ENCODE results near the gene KLHDC1.
A peak's percentile ranks its signal among the peaks of the same experiment; 100 is the strongest.
"Not testable (repeated sequence)": the region's sequence is repeated elsewhere in the genome, so short reads cannot be mapped to it uniquely, and the experiment has no call there.

The KLHDC1 gene

DNA sequence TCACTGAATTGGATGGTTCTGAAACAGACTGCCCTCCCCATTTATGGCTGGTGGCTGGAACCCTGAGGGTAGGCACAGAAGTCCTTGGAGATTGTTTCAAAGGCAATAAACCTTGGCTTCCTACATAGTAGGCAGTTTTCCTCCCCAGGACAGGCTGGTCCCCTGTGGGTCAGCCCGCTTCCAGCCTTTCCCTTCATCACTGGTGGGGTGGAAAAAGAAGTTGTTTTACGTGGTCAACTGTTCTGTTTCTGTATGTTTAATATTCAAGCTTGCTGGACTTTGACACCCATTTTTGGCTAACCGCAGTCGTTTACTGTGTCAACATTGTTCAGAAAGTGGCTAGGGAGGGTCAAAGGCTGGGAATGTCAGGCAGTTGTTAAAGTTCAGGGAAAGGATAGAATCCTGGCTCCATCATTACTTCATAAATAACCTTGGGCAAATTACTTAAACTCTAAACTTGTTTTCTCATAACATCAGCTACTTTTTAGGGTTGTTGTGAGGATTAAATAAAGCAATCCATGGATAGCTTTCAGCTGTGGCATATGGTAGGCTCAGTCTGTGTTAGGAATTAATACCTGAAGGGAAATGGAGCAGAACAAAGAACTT lies 77.4 kb downstream of the KLHDC1 start:
- Histone ChIP-seq H3K9ac (ENCODE audit: low read length) (peak overlapping the region; percentile 98), H3K36me3 (ENCODE audit: insufficient read depth, low read length) (peaks cover 23% of the 10 kb centered on the region), H2AFZ (ENCODE audit: low read length) (no peak overlapping the region), H3K27me3 (ENCODE audit: insufficient read depth, low read length) (no peaks in the 10 kb centered on the region), H3K9me2 (ENCODE audit: low read depth, low read length) (no peaks in the 10 kb centered on the region), H4K20me1 (ENCODE audit: insufficient read depth, low read length) (no peaks in the 10 kb centered on the region), H3K4me2 (ENCODE audit: low read length) (peak overlapping the region; percentile 96), H3K4me1 (ENCODE audit: insufficient read depth, low read length, severe bottlenecking) (peaks cover 36% of the 10 kb centered on the region), H3K4me3 (ENCODE audit: low read depth, low read length, poor library complexity, severe bottlenecking) (peak overlapping the region; percentile 92), H3K27ac (ENCODE audit: low read depth, low read length, poor library complexity, severe bottlenecking) (peak overlapping the region; percentile 74), H3K9me3 (ENCODE audit: low read length) (no peaks in the 10 kb centered on the region), H3F3A (ENCODE audit: insufficient read depth, low read length) (no peaks in the 10 kb centered on the region), H3K79me2 (ENCODE audit: insufficient read depth, low read length) (peaks cover 16% of the 10 kb centered on the region; the same call in 1 of the 2 replicates)
- TF ChIP-seq CTCF (IDR thresholded peaks at IDR 0.05; ENCODE audit: low read length) (no peak), EZH2 (IDR thresholded peaks at IDR 0.05; ENCODE audit: borderline replicate concordance, low read length) (no peak)

DNA sequence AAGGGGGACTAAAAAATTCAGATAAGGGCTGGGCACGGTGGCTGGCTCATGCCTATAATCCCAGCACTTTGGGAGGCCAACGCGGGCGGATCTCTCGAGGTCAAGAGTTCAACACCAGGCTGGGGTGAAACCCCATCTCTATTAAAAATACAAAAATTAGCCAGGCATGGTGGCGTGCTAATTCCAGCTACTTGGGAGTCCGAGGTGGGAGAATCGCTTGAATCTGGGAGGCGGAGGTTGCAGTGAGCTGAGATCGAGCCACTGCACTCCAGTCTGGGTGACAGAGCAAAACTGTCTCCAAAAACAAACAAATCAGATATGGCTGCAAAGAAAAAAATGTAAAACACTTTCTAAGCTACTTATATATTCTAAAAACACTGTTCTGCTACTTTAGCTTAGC lies 78.8 kb downstream of the KLHDC1 start:
- H3K4me1 ChIP-seq (ENCODE audit: insufficient read depth, low read length, severe bottlenecking) = peaks cover 35% of the 10 kb centered on the region
- H3K9me2 ChIP-seq (ENCODE audit: low read depth, low read length); H3F3A ChIP-seq (ENCODE audit: insufficient read depth, low read length); H3K27me3 ChIP-seq (ENCODE audit: insufficient read depth, low read length); H3K9me3 ChIP-seq (ENCODE audit: low read length); H2AFZ ChIP-seq (ENCODE audit: low read length); H4K20me1 ChIP-seq (ENCODE audit: insufficient read depth, low read length); H3K4me2 ChIP-seq (ENCODE audit: low read length); H3K9ac ChIP-seq (ENCODE audit: low read length); H3K27ac ChIP-seq (ENCODE audit: low read depth, low read length, poor library complexity, severe bottlenecking); H3K4me3 ChIP-seq (ENCODE audit: low read depth, low read length, poor library complexity, severe bottlenecking): not testable (repeated sequence)
- peaks cover 30% of the 10 kb centered on the region for H3K36me3 ChIP-seq (ENCODE audit: insufficient read depth, low read length)
- peaks cover 16% of the 10 kb centered on the region; the same call in 1 of the 2 replicates for H3K79me2 ChIP-seq (ENCODE audit: insufficient read depth, low read length)

- H3K79me2 ChIP-seq (ENCODE audit: insufficient read depth, low read length) = peaks cover 11% of the 10 kb centered on the region; the same call in 1 of the 2 replicates
- no peaks in the 10 kb centered on the region for H4K20me1 ChIP-seq (ENCODE audit: insufficient read depth, low read length)
- no peak for TF ChIP-seq EZH2 (IDR thresholded peaks at IDR 0.05; ENCODE audit: borderline replicate concordance, low read length)
- TF ChIP-seq CTCF (IDR thresholded peaks at IDR 0.05; ENCODE audit: low read length) = no peak
- H3K27ac ChIP-seq (ENCODE audit: low read depth, low read length, poor library complexity, severe bottlenecking) = no peak overlapping the region
- H3K9me3 ChIP-seq (ENCODE audit: low read length) = no peaks in the 10 kb centered on the region
- H3K9me2 ChIP-seq (ENCODE audit: low read depth, low read length) = no peaks in the 10 kb centered on the region
- no peak overlapping the region for H3K4me3 ChIP-seq (ENCODE audit: low read depth, low read length, poor library complexity, severe bottlenecking)
- no peak overlapping the region for H3K4me2 ChIP-seq (ENCODE audit: low read length)
- H3K4me1 ChIP-seq (ENCODE audit: insufficient read depth, low read length, severe bottlenecking) = peaks cover 22% of the 10 kb centered on the region
- no peaks in the 10 kb centered on the region for H3K27me3 ChIP-seq (ENCODE audit: insufficient read depth, low read length)
- peaks cover 45% of the 10 kb centered on the region for H3K36me3 ChIP-seq (ENCODE audit: insufficient read depth, low read length)
- H3K9ac ChIP-seq (ENCODE audit: low read length) = no peak overlapping the region
- H3F3A ChIP-seq (ENCODE audit: insufficient read depth, low read length) = no peaks in the 10 kb centered on the region
- H2AFZ ChIP-seq (ENCODE audit: low read length) = no peak overlapping the region
These were observed 81.2 kb downstream of the KLHDC1 start for GRCh38 chr14:49774106-49774505.

DNA sequence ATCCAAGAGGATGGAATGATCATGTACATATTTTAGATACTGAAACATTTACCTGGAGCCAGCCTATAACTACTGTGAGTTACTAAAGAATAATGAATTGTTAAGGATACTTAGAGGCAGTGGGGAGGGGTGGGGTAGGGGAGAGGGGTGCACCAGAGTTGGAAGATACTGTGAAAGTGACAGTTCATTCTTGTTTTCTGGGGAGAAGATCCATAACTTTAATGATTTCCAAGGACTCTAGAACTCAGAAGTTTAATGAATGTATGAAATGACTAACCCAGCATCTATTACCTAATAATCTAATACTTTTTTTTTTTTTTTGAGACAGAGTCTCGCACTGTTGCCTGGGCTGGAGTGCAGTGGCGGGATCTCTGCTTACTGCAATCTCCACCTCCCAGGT lies 85.5 kb downstream of the KLHDC1 start:
- H3K27me3 ChIP-seq (ENCODE audit: insufficient read depth, low read length) = no peaks in the 10 kb centered on the region
- H3K79me2 ChIP-seq (ENCODE audit: insufficient read depth, low read length) = no peaks in the 10 kb centered on the region
- TF ChIP-seq CTCF (IDR thresholded peaks at IDR 0.05; ENCODE audit: low read length) = no peak
- no peak for TF ChIP-seq EZH2 (IDR thresholded peaks at IDR 0.05; ENCODE audit: borderline replicate concordance, low read length)
- no peaks in the 10 kb centered on the region for H3K9me3 ChIP-seq (ENCODE audit: low read length)
- H3K27ac ChIP-seq (ENCODE audit: low read depth, low read length, poor library complexity, severe bottlenecking) = no peak overlapping the region
- H3K4me2 ChIP-seq (ENCODE audit: low read length) = no peak overlapping the region
- H4K20me1 ChIP-seq (ENCODE audit: insufficient read depth, low read length) = no peaks in the 10 kb centered on the region
- no peaks in the 10 kb centered on the region for H3K4me1 ChIP-seq (ENCODE audit: insufficient read depth, low read length, severe bottlenecking)
- H3F3A ChIP-seq (ENCODE audit: insufficient read depth, low read length) = no peaks in the 10 kb centered on the region
- H3K4me3 ChIP-seq (ENCODE audit: low read depth, low read length, poor library complexity, severe bottlenecking) = no peak overlapping the region
- no peak overlapping the region for H2AFZ ChIP-seq (ENCODE audit: low read length)
- no peaks in the 10 kb centered on the region for H3K9me2 ChIP-seq (ENCODE audit: low read depth, low read length)
- H3K36me3 ChIP-seq (ENCODE audit: insufficient read depth, low read length) = peaks cover 84% of the 10 kb centered on the region
- no peak overlapping the region for H3K9ac ChIP-seq (ENCODE audit: low read length)

GRCh38 chr14:49781040-49781439 lies 88.1 kb downstream of the KLHDC1 start:
- H3K79me2 ChIP-seq (ENCODE audit: insufficient read depth, low read length); H3K27me3 ChIP-seq (ENCODE audit: insufficient read depth, low read length); H3K9me2 ChIP-seq (ENCODE audit: low read depth, low read length); H3K4me2 ChIP-seq (ENCODE audit: low read length); H3K9ac ChIP-seq (ENCODE audit: low read length); H3F3A ChIP-seq (ENCODE audit: insufficient read depth, low read length); H3K4me3 ChIP-seq (ENCODE audit: low read depth, low read length, poor library complexity, severe bottlenecking); H3K27ac ChIP-seq (ENCODE audit: low read depth, low read length, poor library complexity, severe bottlenecking); H4K20me1 ChIP-seq (ENCODE audit: insufficient read depth, low read length); H3K4me1 ChIP-seq (ENCODE audit: insufficient read depth, low read length, severe bottlenecking); H2AFZ ChIP-seq (ENCODE audit: low read length); H3K9me3 ChIP-seq (ENCODE audit: low read length): not testable (repeated sequence)
- H3K36me3 ChIP-seq (ENCODE audit: insufficient read depth, low read length) = peaks cover 91% of the 10 kb centered on the region
